ENCODE data around the gene CLEC1B.
A peak's percentile ranks its signal among the peaks of the same experiment; 100 is the strongest.

Gene CLEC1B

DNA sequence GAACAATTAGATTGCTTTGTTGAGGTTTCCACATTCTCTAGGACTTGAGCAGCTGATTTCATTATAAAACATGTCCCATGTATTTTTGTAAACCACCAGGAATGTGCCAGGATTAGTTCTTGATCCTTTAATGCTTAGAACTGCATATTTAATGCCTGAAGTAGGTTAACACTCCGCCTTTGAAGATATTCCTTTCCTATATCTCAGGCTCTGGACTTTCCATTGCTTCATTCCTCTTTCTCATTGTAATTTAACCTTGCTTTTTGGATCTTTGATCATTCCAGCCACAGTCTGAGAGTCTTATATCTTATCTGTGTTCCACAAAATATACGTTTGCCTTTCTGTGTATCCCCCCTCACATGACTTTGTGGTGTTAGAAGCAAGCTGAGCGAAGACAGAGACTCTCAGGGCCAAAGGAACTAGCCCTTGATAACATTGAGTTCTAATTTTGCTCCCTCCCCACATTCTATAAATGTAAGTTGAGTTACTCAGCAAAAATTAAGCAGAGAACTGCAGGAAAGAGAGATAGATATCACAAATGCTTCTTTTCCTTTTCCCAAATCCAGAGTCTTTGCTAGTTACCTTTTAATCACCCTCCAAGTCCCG, 2.4 kb upstream of the CLEC1B start:
- H3K79me2 ChIP-seq (ENCODE audit: insufficient read depth, low read length): no peaks in the 10 kb centered on the region
- no peaks in the 10 kb centered on the region for H3K27me3 ChIP-seq (ENCODE audit: insufficient read depth, low read length, poor library complexity, severe bottlenecking)
- no peaks in the 10 kb centered on the region for H3K36me3 ChIP-seq (ENCODE audit: insufficient read depth, low read length)
- H4K20me1 ChIP-seq (ENCODE audit: insufficient read depth, low read length, poor library complexity, severe bottlenecking): no peaks in the 10 kb centered on the region
- no peaks in the 10 kb centered on the region for H3K9me2 ChIP-seq (replicated peaks; ENCODE audit: low read depth, low read length)
- H3K9ac ChIP-seq (ENCODE audit: low read depth, low read length, poor library complexity, severe bottlenecking): no peak overlapping the region
- TF ChIP-seq CTCF (conservative IDR thresholded peaks at IDR 0.05; ENCODE audit: low read length): no peak
- TF ChIP-seq EZH2phosphoT487 (IDR thresholded peaks at IDR 0.05; ENCODE audit: borderline replicate concordance): no peak
- no peak overlapping the region for H3K4me2 ChIP-seq (ENCODE audit: low read depth, low read length, poor library complexity, severe bottlenecking)
- H3K4me1 ChIP-seq (ENCODE audit: insufficient read depth, low read length, poor library complexity, severe bottlenecking): peaks cover 10% of the 10 kb centered on the region
- H2AFZ ChIP-seq (ENCODE audit: low read length): 0 out of 2 replicates have a peak overlapping the region, but pooled peaks have one; percentile 27
- no peaks in the 10 kb centered on the region for H3F3A ChIP-seq (ENCODE audit: low read depth)
- no peak overlapping the region for H3K4me3 ChIP-seq (ENCODE audit: low read length, poor library complexity, severe bottlenecking)
- H3K9me3 ChIP-seq (ENCODE audit: insufficient read depth, low read depth, low read length): no peaks in the 10 kb centered on the region

DNA sequence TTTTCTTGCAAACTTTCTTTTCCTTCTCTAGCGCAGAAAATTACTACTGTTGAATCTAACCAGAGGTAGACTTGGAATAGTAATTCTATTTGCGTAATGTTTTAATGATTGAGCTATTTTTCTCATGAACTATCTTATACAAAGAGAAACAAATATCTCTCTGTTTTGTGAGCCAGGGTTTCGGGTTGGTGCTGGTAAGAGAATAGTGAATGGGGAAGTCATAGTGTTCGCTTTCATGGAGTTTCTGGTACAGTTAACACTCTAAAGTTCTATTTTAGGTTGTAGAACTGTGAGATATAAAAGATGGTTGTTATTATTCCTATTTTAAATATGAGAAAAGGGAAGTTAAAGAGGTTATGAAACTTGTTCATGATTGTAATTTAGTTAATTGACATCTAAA, 6.6 kb downstream of the CLEC1B start:
- TF ChIP-seq CTCF (conservative IDR thresholded peaks at IDR 0.05; ENCODE audit: low read length) (no peak), EZH2phosphoT487 (IDR thresholded peaks at IDR 0.05; ENCODE audit: borderline replicate concordance) (no peak)
- H3K4me1 ChIP-seq (ENCODE audit: insufficient read depth, low read length, poor library complexity, severe bottlenecking): no peaks in the 10 kb centered on the region
- H2AFZ ChIP-seq (ENCODE audit: low read length): no peak overlapping the region
- H3K27me3 ChIP-seq (ENCODE audit: insufficient read depth, low read length, poor library complexity, severe bottlenecking): no peaks in the 10 kb centered on the region
- H3F3A ChIP-seq (ENCODE audit: low read depth): no peaks in the 10 kb centered on the region
- H4K20me1 ChIP-seq (ENCODE audit: insufficient read depth, low read length, poor library complexity, severe bottlenecking): no peaks in the 10 kb centered on the region
- no peak overlapping the region for H3K4me2 ChIP-seq (ENCODE audit: low read depth, low read length, poor library complexity, severe bottlenecking)
- no peaks in the 10 kb centered on the region for H3K36me3 ChIP-seq (ENCODE audit: insufficient read depth, low read length)
- H3K4me3 ChIP-seq (ENCODE audit: low read length, poor library complexity, severe bottlenecking): no peak overlapping the region
- H3K9ac ChIP-seq (ENCODE audit: low read depth, low read length, poor library complexity, severe bottlenecking): no peak overlapping the region
- no peaks in the 10 kb centered on the region for H3K79me2 ChIP-seq (ENCODE audit: insufficient read depth, low read length)
- H3K9me2 ChIP-seq (replicated peaks; ENCODE audit: low read depth, low read length): no peaks in the 10 kb centered on the region
- H3K9me3 ChIP-seq (ENCODE audit: insufficient read depth, low read depth, low read length): no peaks in the 10 kb centered on the region

DNA sequence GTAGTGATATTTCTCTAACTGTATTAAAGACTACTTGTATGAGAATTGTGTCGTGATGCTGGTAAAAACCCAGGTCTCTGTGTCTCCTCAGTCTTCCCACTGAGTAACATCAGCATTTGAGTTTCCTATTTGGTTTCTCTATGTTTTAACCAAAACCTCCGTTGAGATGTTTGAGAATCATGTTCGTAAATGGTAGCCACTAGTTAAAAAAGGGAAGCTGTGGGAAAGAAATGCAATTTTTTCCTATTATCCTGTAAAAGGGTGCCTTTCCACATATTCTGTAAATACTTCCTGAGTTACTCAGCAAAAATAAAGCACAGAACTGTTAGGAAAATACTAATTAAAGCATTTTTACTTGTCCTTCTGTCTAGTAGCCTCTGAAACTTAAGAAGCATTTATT, 7.0 kb downstream of the CLEC1B start:
- TF ChIP-seq CTCF (conservative IDR thresholded peaks at IDR 0.05; ENCODE audit: low read length) (no peak), EZH2phosphoT487 (IDR thresholded peaks at IDR 0.05; ENCODE audit: borderline replicate concordance) (no peak)
- Histone ChIP-seq H4K20me1 (ENCODE audit: insufficient read depth, low read length, poor library complexity, severe bottlenecking) (no peaks in the 10 kb centered on the region), H3K4me3 (ENCODE audit: low read length, poor library complexity, severe bottlenecking) (no peak overlapping the region), H3K4me1 (ENCODE audit: insufficient read depth, low read length, poor library complexity, severe bottlenecking) (no peaks in the 10 kb centered on the region), H3K79me2 (ENCODE audit: insufficient read depth, low read length) (no peaks in the 10 kb centered on the region), H3F3A (ENCODE audit: low read depth) (no peaks in the 10 kb centered on the region), H2AFZ (ENCODE audit: low read length) (no peak overlapping the region), H3K27me3 (ENCODE audit: insufficient read depth, low read length, poor library complexity, severe bottlenecking) (no peaks in the 10 kb centered on the region), H3K9ac (ENCODE audit: low read depth, low read length, poor library complexity, severe bottlenecking) (no peak overlapping the region), H3K4me2 (ENCODE audit: low read depth, low read length, poor library complexity, severe bottlenecking) (no peak overlapping the region), H3K36me3 (ENCODE audit: insufficient read depth, low read length) (no peaks in the 10 kb centered on the region), H3K9me3 (ENCODE audit: insufficient read depth, low read depth, low read length) (no peaks in the 10 kb centered on the region), H3K9me2 (replicated peaks; ENCODE audit: low read depth, low read length) (no peaks in the 10 kb centered on the region)
